GM03348 (cell line): Measurements from ENCODE around the gene ABHD14A.

Experiments
- DNase-seq: peaks from one replicate; pipeline ENCODE4 v3.0.0; 2012; ENCODE audit warnings: low spot score

ABHD14A gene

GRCh38 chr3:51941463-51941797, 33.4 kb upstream of the ABHD14A start:
- DNase-seq = no peak

- DNase-seq = peak; percentile 100
Measured at GRCh38 chr3:51941798-51942602, 32.9 kb upstream of the ABHD14A start, which contains the start of the genes PARP3 and RRP9. TSS of gene PARP3 (plus strand) at chr3:51942363. CDS start at chr3:51943356, 993 bp downstream. TSS of gene RRP9 (minus strand) at chr3:51941904. CDS start at chr3:51941867, 37 bp downstream.

DNA sequence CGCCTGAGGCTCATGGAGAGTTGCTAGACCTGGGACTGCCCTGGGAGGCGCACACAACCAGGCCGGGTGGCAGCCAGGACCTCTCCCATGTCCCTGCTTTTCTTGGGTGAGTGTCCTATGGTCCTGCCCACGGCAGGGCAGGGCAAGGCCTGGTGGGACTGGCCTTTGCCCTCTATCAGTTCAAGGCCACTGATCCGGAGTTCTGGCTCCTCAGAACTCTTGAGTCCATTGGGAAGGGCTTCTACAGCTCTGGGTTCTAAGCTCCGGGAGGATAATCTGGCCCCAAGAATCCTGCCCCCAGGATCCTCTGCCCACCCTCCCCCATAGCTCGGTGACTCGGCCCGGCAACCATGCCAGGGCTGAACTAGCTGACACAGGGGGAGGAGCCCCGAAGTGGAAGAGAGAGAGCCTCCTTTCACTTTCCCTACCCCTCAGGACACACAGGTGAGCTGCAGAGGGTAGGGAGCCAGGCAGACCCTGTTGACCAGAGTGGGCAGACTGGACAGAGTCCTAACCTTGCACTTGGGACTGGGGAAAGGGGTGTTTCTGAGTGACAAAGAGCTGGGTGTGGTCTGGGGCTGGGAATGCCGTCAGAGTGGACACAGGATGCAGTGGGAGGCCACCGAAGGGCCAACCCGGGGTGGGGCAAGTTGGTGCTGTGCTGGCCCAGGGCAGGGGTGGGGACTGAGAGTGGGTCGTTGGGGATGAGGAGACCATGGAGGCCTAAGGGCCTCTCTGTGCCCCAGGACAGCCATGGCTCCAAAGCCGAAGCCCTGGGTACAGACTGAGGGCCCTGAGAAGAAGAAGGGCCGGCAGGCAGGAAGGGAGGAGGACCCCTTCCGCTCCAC, 32.0 kb upstream of the ABHD14A start:
- DNase-seq = peak; percentile 88

- no peak for DNase-seq
Measured at GRCh38 chr3:51943451-51944391, 31.1 kb upstream of the ABHD14A start.

DNA sequence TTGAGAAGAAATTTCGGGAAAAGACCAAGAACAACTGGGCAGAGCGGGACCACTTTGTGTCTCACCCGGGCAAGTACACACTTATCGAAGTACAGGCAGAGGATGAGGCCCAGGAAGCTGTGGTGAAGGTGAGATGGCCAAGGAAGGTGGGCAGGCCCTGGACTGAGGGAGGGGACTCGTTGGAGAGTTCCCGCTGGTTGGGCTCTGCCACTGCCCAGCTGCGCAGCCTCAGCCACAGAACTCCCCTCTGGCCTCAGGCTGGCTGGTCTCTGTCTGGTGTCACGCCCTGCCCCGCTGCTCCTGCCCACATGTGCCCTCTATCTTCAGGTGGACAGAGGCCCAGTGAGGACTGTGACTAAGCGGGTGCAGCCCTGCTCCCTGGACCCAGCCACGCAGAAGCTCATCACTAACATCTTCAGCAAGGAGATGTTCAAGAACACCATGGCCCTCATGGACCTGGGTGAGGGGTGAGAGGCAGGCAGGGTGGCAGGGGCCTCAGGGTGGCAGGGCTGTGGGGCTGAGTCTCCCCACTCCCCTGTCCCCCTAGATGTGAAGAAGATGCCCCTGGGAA, 30.3 kb upstream of the ABHD14A start:
- DNase-seq = no peak

DNA sequence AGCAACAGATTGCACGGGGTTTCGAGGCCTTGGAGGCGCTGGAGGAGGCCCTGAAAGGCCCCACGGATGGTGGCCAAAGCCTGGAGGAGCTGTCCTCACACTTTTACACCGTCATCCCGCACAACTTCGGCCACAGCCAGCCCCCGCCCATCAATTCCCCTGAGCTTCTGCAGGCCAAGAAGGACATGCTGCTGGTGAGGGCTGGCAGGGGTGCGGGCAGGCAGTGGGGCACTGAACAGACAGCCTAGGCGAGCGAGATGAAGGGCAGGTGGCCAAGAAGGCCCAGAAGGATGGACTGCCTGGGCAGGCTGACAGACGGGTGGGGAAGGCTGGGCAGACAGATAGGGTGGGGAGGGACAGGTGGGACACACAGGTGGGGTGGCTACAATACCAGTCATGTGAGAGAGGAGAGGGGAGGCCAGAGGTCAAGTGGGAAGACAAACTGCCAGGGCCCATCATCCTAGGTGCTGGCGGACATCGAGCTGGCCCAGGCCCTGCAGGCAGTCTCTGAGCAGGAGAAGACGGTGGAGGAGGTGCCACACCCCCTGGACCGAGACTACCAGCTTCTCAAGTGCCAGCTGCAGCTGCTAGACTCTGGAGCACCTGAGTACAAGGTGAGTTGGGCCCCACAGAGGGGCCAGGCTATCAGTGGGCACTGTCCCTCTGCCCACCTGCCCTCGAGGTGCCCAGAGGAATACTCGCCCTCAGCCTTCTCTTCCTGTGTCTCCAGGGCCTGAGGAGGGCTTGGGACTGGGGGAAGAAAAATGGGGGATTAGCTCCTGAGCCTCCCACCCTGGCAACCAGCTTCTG, 29.6 kb upstream of the ABHD14A start:
- no peak for DNase-seq

DNA sequence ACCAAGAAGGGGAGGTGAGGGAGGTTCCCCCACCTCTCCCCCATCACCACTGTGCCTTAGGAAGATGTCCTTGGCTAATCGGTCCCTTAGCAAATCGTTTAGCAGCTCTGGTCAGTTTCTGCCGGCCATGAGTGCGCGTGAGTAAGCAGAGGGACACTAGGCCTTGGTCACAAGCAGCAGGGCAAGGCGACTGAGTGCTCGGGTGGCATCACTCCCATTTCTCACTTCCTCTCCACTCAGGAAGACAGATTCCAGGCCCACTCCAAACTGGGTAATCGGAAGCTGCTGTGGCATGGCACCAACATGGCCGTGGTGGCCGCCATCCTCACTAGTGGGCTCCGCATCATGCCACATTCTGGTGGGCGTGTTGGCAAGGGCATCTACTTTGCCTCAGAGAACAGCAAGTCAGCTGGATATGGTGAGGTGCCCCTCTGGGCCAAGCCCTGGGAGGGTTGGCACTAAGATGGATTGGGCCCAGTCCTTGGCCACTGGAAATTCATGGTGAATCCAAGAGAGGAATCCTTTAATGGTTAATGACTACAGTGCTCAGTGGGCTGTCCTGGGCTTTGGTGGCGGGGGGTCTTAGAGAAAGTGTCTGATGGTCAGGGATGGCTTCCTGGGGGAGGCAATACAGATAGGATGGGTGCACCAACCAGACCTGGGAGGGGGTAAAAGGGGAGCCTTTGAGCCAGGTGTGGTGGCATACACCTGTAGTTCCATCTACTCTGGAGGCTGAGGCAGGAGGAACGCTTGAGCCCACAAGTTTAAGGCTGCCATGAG, 28.7 kb upstream of the ABHD14A start:
- no peak for DNase-seq

GRCh38 chr3:51946796-51947195, 28.1 kb upstream of the ABHD14A start:
- DNase-seq = no peak

GRCh38 chr3:51947215-51947900, 27.5 kb upstream of the ABHD14A start:
- no peak for DNase-seq

GRCh38 chr3:51948016-51948580, 26.8 kb upstream of the ABHD14A start:
- DNase-seq = no peak

- no peak for DNase-seq
Measured at GRCh38 chr3:51949121-51949520, 25.7 kb upstream of the ABHD14A start.

- no peak for DNase-seq
Measured at GRCh38 chr3:51950899-51951298, 24.0 kb upstream of the ABHD14A start.

DNA sequence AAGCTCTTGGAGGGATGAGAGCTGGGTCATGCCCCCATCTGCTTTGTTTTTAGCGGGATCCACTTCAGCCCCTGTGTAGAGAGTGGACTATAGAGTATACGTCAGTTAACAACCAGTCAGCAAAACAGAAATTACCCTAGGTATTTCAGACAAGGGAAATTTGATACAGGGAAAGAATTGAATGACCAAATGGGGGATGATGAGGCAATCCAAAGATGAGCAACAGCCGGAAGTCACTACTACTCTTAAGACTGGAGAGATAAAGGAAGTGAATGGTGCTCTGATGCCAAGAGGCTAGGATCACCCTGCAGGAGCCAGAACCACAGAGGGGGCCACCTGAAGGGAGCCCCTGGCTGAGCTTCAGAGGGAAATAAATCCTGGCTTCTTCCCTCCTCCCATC, 21.4 kb upstream of the ABHD14A start:
- DNase-seq = peak; percentile 53

GRCh38 chr3:51954105-51954504, 20.8 kb upstream of the ABHD14A start:
- DNase-seq = no peak

GRCh38 chr3:51954713-51955112, 20.2 kb upstream of the ABHD14A start:
- no peak for DNase-seq

- DNase-seq = no peak
Measured at GRCh38 chr3:51955175-51955892, 19.5 kb upstream of the ABHD14A start, which contains the start of gene GPR62. TSS of gene GPR62 (plus strand) at chr3:51955381. CDS start at chr3:51955653, 272 bp downstream.

GRCh38 chr3:51955893-51956770, 18.7 kb upstream of the ABHD14A start:
- DNase-seq = peak; percentile 68
